Measurements from ENCODE around the gene ZDHHC7.

DNA sequence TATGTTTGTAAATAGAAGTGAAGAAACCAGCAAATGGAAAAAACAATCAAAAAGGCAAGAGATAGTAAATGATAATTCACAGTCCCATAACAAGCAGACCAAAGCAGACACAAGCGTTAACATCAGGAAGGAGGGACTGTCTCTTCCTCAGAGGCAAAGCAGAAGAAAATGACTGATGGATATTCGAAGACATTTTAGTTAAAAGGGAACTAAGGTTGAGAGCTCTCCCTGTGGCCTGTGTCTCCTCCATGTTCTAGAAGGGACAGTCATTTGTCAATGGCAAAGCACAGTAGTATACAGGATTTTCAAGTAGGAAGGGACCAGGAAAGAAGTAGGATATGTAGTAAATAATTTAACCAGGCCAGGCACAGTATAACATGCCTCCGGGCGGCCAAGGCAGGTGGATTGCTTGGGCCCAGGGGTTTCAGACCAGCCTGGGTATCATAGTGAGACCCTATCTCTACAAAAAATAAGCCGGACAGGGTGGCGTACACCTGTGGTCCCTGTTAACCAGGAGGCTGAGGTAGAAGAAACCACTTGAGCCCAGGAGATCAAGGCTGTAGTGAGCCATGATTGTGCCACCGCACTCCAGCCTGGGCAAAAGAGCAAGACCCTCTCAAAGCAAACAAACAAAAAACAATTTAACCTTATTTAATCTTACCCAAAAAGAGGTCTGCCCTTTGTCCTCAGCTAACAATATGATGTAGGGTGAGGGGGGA is 3.7 kb downstream of the ZDHHC7 start:
- TF ChIP-seq CTCF (IDR thresholded peaks at IDR 0.05): no peak
- no peak for TF ChIP-seq ZFX (IDR thresholded peaks at IDR 0.05; ENCODE audit: borderline replicate concordance)
